ENCODE measurements around the gene OR9Q1.
"Not testable (repeated sequence)": the region's sequence is repeated elsewhere in the genome, so short reads cannot be mapped to it uniquely, and the experiment has no call there.

The OR9Q1 gene

DNA sequence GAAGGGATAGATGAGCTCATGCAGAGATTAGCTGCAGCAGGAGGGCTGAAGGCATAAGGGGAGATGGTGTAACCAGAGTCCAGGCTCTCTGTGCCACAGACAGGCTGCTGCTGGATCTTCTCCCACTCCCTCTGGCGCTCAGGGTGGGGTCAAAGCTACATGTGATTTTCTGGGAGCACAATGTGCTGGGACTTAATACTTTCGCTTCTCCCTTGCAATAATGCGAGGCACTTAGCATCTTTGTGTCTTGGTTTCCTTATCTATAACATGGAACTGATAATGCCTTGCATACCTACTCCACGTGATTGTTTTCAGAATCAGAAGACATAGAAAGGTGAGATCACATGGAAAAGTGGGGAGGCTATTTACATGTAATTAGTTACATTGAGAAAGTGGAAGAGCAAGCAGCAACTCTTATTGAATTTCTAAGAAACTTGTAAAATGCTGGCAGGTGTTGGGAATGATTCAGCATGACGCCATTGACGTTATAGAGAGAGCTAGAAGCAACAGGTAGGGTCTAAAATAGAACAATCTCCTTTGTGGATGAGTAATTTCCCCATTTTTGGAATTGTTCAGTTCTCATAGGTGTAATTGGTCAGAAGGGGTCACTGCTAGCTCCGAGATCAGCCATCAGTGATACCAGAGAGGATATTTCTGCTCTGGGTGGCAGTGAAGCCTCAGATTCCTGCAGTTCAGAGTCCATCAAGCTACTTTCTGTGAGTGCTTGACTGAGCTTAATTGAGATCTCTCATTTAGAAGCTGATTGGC, 109.8 kb downstream of the OR9Q1 start:
- no peak for DNase-seq (ENCODE audit: low read depth in 2 of 2, low spot score in 1 of 2)

DNA sequence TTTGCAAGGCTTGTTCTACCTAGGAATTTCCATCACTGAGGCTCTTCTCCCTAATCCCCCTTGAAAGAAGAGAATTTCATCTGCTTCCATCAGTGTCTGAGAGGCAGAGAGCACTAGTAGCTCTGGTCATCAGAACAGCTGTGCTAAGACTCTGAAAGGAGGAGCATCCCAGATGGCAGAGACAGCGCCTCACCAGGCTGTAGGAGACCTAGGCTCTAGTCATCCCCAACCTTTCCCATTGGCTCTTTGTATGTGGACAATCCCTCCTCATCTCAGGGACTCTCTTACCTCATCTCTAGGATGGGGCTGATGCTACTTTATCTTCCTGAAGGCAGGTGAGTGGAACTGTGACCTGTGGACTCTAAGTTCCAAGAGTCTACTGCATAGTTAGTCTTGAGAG, 110.5 kb downstream of the OR9Q1 start:
- DNase-seq (ENCODE audit: low read depth in 2 of 2, low spot score in 1 of 2), result no peak

DNA sequence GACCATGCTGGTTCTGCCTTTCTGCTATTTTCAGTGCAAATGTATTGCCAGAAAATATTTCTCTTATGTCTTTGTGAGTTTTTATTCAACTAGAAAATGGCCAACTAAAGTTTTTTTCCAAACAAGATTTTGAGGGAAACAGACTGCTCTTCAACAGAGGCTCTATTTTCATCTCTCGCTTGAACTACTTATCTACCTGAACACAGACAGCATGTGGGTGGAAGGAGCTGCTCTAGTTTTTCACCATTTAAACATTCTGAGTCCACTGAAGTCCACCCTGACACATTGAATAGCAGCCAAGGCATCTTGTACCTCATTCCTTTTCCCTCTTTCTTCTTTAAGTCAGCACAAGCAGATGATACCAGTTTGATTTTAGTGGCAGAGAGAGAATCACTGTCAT, 111.5 kb downstream of the OR9Q1 start:
- DNase-seq (ENCODE audit: low read depth in 2 of 2, low spot score in 1 of 2), result no peak

DNA sequence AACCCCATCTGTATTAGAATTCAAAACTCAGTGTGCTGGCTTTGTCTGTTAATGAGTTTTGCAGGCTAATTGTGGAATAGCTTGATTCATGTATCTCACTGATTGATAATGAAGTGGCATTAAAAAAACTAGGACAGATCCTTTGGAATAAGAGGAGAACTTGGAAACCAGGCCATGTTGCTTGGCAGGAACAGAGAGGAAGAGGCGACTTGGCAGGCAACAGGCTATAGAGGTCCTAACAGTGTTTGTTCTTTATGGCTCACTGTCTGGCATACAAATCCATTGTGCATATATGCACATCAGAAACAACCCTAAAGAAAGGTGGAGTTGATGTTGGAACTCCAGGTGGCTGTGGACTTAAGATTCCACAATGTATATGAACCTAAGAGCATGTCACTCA, 119.1 kb downstream of the OR9Q1 start:
- DNase-seq (ENCODE audit: low read depth in 2 of 2, low spot score in 1 of 2), result no peak

DNA sequence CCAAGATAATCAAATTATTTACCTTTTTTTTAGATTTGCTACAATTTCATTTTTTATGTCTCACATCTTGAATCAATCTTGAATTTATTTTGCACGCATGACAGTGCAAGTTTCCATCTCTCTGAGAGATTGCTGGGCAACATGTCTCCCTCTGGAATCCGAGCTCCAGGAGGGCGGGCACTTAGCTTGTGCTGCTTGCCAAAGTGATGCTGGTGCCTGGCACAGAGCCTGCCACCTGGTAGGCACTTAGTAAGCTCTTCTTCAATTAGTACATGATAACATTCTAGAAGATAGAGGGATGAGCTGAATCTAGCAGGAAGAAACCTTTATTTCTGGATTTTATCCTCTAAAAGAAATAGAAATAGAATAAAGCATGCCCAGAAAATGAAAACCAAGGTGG, 129.1 kb downstream of the OR9Q1 start:
- no peak for DNase-seq (ENCODE audit: low read depth in 2 of 2, low spot score in 1 of 2)

DNA sequence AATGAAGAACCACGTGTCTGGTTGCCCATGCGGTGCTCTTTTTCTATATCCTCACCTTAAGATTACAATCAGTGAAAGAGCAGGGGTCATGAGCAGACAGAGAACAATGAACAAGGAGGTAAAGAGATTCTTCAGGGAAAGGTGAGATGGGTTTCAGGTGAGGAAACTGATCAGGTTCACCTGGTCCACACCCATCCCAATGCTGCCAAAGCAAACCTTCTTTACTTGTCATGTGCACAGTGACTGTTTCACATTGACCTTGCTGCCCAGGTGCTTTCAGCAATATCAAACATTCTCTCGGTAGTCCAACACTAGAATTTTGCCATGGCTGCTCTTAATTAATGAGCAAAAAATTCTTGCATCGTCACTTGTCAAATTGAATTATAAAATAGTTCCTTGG, 140.7 kb downstream of the OR9Q1 start:
- no peak for DNase-seq (ENCODE audit: low read depth in 2 of 2, low spot score in 1 of 2)

DNA sequence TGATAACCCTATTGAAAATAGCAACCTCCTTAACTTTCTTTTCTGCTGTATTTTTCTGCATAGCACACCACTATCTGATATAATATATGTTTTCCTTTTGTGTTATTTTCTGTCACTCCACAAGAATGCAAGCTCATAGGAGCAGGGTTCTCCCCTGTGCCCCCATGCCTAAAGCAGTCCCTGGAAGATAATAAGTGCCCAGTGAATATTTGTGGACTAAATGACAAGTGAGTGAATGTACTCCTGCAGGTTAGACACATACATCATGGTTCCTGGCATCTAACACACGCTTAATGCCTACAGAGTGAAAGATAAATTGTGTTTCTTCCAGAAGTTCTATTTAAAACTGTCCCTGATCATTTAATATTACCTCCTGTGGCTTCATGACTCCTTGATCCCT, 141.3 kb downstream of the OR9Q1 start:
- DNase-seq (ENCODE audit: low read depth in 2 of 2, low spot score in 1 of 2), result no peak

DNA sequence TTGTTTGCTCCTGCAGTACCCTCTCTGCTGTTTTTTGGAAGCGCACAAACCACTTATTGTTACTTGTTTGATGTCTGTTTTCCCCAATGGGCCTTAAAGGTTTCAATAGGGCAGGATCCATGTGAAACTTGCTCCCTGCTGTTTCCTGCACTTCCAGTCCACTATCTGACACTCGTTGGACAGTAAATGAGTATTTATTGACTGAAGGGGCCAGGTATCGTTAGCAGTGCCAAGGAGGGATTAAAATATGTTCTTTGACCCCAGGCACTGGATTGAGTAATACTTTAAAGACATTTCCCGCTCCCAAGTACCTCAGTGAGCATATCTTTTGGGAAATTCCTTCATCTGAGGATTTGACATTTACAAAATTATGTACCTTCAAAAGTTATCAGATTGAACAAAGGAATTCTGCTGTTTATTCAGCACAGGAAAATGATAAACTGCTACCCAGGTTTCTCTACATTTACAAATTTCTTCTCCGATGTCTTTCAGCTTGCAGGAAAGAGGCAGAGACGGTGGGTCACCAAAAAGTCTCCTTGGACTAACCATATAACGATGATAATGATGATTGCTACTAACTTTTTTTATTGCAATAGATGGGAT, 141.9 kb downstream of the OR9Q1 start:
- no peak for DNase-seq (ENCODE audit: low read depth in 2 of 2, low spot score in 1 of 2)

DNA sequence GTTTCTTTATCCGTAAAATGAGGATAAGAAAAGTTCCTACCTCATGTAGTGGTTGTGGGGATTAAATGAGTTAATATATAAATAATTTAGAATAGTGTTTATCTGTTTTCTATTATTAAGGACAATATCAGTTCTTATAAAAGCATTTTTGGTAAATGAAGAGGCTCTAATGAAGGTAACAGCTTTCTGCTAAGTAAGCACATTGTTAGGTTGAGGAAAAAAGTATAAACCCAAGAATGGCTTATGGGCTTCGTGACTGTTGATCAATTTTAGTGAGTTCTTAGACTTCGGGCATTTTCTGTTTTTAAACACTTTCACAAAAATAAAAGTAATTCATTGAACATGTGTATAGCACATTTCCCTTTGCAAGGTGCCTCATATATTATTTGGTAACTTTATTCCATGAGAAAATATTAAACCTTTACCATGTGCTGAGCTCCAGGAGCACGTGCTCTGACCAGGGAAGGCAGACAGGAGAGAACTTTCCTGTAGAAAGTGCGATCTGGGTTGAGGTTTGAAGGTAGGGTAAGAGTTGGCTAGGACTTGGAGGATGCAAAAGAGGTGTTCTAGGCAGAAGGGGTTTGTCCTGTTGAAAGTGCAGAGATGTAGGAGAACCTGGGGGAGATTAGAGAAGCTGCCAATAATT, 153.9 kb downstream of the OR9Q1 start:
- DNase-seq (ENCODE audit: low read depth in 2 of 2, low spot score in 1 of 2), result no peak

DNA sequence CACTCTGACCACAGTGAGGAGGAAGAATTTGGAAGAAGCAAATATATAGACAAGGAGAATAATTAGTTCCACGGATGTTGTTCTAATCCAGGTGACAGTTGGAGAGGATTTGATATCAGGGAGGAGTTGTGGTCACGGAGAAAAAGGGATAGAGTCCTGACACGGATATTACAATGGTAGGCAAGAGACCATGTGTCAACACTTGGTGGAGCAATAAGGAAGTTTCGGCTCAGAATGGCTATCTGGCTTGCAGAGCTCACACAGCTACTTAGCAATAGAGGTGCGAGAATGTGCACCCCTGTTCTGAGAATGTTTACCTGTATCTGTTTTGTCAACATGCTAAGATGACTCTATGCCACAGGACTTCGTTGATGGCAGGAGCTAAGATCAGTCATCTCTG, 154.8 kb downstream of the OR9Q1 start:
- no peak for DNase-seq (ENCODE audit: low read depth in 2 of 2, low spot score in 1 of 2)

DNA sequence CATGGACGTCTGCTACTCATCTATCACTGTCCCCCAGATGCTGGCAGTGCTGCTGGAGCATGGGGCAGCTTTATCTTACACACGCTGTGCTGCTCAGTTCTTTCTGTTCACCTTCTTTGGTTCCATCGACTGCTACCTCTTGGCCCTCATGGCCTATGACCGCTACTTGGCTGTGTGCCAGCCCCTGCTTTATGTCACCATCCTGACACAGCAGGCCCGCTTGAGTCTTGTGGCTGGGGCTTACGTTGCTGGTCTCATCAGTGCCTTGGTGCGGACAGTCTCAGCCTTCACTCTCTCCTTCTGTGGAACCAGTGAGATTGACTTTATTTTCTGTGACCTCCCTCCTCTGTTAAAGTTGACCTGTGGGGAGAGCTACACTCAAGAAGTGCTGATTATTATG, 156.0 kb downstream of the OR9Q1 start:
- DNase-seq (ENCODE audit: low read depth in 2 of 2, low spot score in 1 of 2), result no peak

DNA sequence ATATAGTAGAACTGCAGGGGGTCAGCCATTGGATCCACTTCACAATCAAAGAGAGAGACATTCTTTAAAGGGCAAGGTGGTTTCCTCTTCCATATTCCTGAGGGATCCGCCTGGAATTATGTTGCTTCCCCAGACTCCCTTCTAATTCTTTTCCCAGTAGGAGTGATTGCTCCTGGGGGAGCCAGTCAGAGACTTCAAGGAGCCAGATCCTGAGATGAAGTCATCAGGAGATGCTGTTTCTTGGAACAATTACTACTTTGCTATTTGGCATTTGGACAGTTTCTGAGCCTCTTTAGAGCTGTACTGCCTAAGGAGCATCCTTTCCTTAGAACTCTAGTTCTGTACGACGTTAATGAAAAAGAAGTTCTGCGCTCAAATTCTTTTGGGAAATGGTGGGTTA, 163.3 kb downstream of the OR9Q1 start:
- no peak for DNase-seq (ENCODE audit: low read depth in 2 of 2, low spot score in 1 of 2)

DNA sequence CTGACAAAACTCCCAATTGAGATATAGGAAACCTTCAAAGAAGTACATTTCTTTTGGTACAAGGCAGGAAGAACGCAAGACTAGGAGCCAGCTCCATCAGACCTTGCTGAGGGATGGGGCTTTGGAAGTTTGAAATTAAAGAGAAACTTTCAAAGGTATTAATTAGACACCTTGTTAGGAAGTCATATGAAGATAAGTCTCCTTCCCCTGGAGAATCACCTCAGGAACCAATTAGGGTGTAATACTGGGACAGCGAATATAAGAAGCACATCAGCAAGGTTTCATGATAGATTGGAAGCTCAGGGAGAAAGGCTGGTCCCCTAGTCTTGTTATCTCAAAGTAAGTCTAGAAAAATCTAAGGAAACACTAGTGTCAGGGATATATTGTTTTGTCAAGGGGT, 165.1 kb downstream of the OR9Q1 start, which contains the start of gene OR9Q2:
Gene OR9Q2, plus strand, starts transcription at position 301 of the 400 bp plus-strand sequence. CDS start 1,421 bp downstream, outside the sequence.
- no peak for DNase-seq (ENCODE audit: low read depth in 2 of 2, low spot score in 1 of 2)

DNA sequence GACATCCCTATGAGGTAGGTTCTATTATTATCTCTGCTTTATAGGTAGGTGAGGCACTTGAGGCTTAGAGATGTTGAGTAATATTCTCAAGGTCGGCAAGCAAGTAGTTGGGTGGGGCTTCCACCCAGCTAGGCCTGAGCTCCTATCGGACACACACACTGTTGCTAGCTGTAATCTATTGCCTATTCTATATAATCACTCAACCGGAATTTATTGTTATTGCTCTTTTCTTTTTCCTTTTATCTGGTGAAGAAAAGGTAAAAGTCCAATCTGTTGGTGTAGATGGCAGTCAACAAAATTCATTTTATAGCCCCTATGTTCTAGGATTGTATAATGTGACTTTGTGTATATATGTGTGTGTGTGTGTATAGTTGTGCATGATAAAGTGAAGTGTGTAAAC, 168.5 kb downstream of the OR9Q1 start:
- no peak for DNase-seq (ENCODE audit: low read depth in 2 of 2, low spot score in 1 of 2)

DNA sequence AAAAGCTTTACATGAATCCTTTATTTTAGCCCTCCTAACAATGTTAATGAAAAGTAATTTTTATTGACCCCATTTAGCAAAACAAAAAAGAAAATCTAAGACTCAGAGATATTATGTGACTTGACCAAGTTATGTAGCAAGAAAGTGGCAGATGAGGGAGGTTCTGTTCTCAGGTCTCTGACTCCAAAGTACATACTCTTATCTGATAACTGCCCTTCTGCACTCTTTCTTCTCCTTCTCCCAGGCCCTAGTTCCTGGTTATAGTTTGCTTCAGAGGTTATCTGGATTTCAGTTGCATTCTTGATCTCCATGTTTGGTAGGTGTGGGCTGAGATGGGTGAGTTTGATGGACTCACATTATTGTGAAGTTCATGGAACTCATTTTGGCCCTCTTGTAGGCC, 169.7 kb downstream of the OR9Q1 start:
- no peak for DNase-seq (ENCODE audit: low read depth in 2 of 2, low spot score in 1 of 2)

DNA sequence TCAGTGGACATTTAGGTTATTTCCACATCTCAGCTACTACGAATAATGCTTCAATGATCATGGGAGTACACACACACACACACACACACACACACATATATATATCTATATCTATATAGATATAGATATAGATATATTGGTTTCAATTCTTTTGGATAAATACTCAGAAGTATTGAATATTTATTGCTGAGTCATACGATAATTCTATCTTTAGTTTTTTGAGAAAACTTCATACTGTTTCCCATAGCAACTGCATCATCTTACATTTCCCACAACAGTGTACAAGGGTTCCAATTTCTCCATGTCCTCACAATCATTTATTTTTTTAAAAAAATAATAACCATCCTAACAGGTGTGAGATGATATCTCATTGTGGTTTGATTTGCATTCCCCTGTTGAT, 172.3 kb downstream of the OR9Q1 start:
- no peak for DNase-seq (ENCODE audit: low read depth in 2 of 2, low spot score in 1 of 2)

DNA sequence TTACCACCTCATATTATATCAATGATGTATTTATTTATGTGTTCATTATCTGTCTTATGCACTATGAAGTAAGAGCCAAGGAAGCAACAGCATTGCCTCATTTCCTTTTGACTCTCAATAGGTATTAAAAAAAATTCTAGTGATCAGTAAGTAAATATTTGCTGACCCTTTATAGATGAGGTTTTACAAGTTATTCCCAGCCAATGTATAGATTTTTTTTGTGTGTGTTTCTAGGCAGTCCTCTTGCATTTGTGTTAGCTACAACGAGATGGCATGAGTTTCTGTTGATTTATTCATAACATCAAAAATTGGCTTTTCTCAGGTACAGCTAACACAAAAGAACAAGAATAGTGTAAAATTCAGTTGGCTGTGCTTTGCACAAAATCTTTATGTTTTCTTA, 175.6 kb downstream of the OR9Q1 start:
- no peak for DNase-seq (ENCODE audit: low read depth in 2 of 2, low spot score in 1 of 2)

DNA sequence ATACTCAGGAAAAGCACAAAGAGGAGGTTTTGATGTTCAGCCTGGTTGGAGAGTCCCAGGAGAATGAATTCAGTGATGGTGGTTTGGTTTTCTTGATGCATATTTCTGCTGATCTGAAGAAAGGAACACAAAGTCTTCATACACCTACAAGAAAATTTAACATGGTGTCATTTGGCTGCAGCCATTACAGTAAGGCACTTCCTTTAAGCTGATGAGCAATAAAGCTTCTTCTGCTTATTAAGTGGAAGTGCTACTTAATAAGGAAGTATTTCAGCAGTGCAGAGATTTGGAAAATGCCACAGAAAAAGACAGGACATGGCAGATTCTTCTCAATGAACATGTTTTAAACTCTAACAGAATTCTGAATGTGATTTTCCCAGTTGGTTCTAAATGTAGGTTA, 180.4 kb downstream of the OR9Q1 start, which contains the start of gene OR1S2:
Gene OR1S2, minus strand, starts transcription at position 101 of the 400 bp plus-strand sequence. Its CDS starts 0 bp downstream, at position 101.
- DNase-seq (ENCODE audit: low read depth in 2 of 2, low spot score in 1 of 2), result no peak

DNA sequence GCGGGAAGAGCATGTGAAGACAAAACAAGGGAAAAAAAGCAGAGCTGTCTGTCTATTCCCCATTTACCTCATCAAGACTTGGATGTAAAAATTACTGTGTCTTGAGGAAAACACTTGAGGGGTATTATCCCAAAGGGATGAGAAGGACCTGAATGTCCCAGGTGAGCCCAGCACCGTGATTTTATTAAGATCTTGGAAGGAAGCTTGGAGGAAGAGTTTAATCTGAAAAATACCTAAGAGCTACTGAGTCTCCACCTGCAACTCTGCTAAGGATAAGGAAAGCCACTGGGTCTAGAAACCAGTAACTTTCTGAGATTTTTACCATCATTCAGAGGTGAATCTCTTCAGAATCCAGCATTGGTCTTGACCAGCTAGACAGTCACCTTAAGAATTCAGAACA, 188.7 kb downstream of the OR9Q1 start, which contains the start of gene OR1S1:
Gene OR1S1, plus strand, starts transcription at position 301 of the 400 bp plus-strand sequence.
- not testable (repeated sequence) for DNase-seq (ENCODE audit: low read depth in 2 of 2, low spot score in 1 of 2)

DNA sequence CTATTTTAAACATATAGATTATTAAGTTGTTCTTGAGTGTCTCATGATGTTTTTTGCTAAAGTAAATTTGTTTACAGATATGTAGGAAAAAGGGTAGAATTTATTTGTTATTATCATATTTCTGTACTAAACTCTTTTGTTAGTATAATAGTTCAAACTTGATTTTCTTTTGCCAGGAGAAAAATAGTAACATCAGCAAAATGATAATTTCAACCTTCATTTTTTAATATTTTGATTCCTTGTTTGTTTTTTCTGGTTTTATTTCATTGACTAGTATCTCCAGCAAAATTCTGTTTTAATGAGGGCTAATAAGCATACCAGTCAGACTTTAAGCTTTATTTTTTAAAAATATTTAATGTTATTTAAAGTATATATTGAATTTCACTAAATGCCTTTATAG, 192.8 kb downstream of the OR9Q1 start:
- DNase-seq (ENCODE audit: low read depth in 2 of 2, low spot score in 1 of 2), result no peak

DNA sequence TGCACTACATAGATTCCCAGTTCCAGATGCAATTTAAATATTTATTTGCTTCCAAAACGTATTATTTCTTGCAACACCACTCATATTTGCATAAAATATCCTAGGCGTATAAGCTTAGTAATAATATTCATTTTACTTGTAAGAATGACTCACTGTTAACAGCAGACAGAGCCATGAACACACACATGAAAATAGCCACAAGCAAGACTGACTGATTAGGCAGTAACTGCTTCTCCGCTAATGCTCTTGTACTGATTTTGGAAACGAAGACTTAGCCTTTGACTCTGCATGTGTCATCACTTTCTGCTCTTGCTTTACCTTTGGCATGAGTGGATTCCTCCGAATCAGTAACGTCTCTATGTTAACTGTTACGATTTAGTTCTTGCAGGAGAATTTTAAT, 199.0 kb downstream of the OR9Q1 start:
- no peak for DNase-seq (ENCODE audit: low read depth in 2 of 2, low spot score in 1 of 2)

DNA sequence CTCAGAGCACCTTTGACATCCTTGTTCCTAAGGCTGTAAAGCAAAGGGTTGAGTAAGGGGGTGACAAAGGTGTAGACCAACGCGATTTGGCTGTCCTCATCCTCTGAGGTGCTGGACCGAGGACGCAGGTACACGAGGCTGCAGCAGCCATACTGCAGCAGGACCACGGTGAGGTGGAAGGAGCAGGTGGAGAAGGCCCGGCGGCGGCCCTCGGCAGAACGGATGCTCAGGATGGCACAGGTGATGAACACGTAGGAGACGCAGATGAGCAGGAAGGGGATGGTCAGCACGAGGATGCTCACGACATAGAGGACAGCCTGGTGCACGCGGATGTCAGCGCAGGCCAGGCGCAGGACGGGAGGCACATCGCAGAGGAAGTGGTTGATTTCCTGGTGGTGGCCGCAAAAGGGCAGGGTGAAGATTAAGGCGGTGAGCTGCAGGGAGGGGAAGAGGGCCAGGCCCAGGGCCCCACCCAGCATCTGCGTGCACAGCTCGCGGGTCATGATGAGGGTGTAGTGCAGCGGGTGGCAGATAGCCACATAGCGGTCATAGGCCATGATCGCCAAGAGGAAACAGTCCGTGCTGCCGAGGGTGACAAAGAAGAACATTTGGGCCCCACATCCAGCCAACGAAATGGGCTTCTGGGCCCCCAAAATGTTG, 204.4 kb downstream of the OR9Q1 start:
- DNase-seq (ENCODE audit: low read depth in 2 of 2, low spot score in 1 of 2), result no peak

Data from stimulated activated CD8-positive, alpha-beta memory T cell treated with anti-CD3 and anti-CD28 coated beads, Interleukin-4, amount 100 ng/mL, for 4 hours (primary cell).